ENCODE data around the gene RALB.

The RALB gene

GRCh38 chr2:120262761-120263428 is 10.2 kb downstream of the RALB start:
- no peaks in the 10 kb centered on the region for H3K36me3 ChIP-seq (ENCODE audit: control insufficient read depth, insufficient read depth, low read length)
- H3K4me3 ChIP-seq (ENCODE audit: low read length): no peak overlapping the region
- H3K4me1 ChIP-seq (ENCODE audit: control insufficient read depth, insufficient read depth, low read length): no peaks in the 10 kb centered on the region
- no peak overlapping the region for H3K27ac ChIP-seq (ENCODE audit: low read depth, low read length)
- H3K9ac ChIP-seq (ENCODE audit: low read length): no peak overlapping the region
- no peaks in the 10 kb centered on the region for H3K27me3 ChIP-seq (ENCODE audit: control insufficient read depth, insufficient read depth, low read length)

GRCh38 chr2:120265006-120265405 is 12.4 kb downstream of the RALB start:
- Histone ChIP-seq H3K27me3 (ENCODE audit: control insufficient read depth, insufficient read depth, low read length) (no peaks in the 10 kb centered on the region), H3K4me3 (ENCODE audit: low read length) (no peak overlapping the region), H3K4me1 (ENCODE audit: control insufficient read depth, insufficient read depth, low read length) (no peaks in the 10 kb centered on the region), H3K27ac (ENCODE audit: low read depth, low read length) (no peak overlapping the region), H3K9ac (ENCODE audit: low read length) (no peak overlapping the region), H3K36me3 (ENCODE audit: control insufficient read depth, insufficient read depth, low read length) (peaks cover 2% of the 10 kb centered on the region)

GRCh38 chr2:120267348-120267747 is 14.7 kb downstream of the RALB start:
- H3K27me3 ChIP-seq (ENCODE audit: control insufficient read depth, insufficient read depth, low read length): no peaks in the 10 kb centered on the region
- no peak overlapping the region for H3K4me3 ChIP-seq (ENCODE audit: low read length)
- H3K9ac ChIP-seq (ENCODE audit: low read length): no peak overlapping the region
- H3K27ac ChIP-seq (ENCODE audit: low read depth, low read length): no peak overlapping the region
- H3K36me3 ChIP-seq (ENCODE audit: control insufficient read depth, insufficient read depth, low read length): peaks cover 2% of the 10 kb centered on the region
- H3K4me1 ChIP-seq (ENCODE audit: control insufficient read depth, insufficient read depth, low read length): no peaks in the 10 kb centered on the region

GRCh38 chr2:120269076-120269744 is 16.6 kb downstream of the RALB start:
- Histone ChIP-seq H3K9ac (ENCODE audit: low read length) (no peak overlapping the region), H3K4me1 (ENCODE audit: control insufficient read depth, insufficient read depth, low read length) (no peaks in the 10 kb centered on the region), H3K27me3 (ENCODE audit: control insufficient read depth, insufficient read depth, low read length) (no peaks in the 10 kb centered on the region), H3K27ac (ENCODE audit: low read depth, low read length) (no peak overlapping the region), H3K36me3 (ENCODE audit: control insufficient read depth, insufficient read depth, low read length) (peaks cover 2% of the 10 kb centered on the region), H3K4me3 (ENCODE audit: low read length) (no peak overlapping the region)

GRCh38 chr2:120269816-120270215 is 17.2 kb downstream of the RALB start:
- H3K4me1 ChIP-seq (ENCODE audit: control insufficient read depth, insufficient read depth, low read length): no peaks in the 10 kb centered on the region
- no peak overlapping the region for H3K9ac ChIP-seq (ENCODE audit: low read length)
- H3K36me3 ChIP-seq (ENCODE audit: control insufficient read depth, insufficient read depth, low read length): peaks cover 2% of the 10 kb centered on the region
- no peaks in the 10 kb centered on the region for H3K27me3 ChIP-seq (ENCODE audit: control insufficient read depth, insufficient read depth, low read length)
- H3K27ac ChIP-seq (ENCODE audit: low read depth, low read length): no peak overlapping the region
- H3K4me3 ChIP-seq (ENCODE audit: low read length): no peak overlapping the region

GRCh38 chr2:120271711-120272379 is 19.2 kb downstream of the RALB start:
- Histone ChIP-seq H3K4me1 (ENCODE audit: control insufficient read depth, insufficient read depth, low read length) (no peaks in the 10 kb centered on the region), H3K9ac (ENCODE audit: low read length) (no peak overlapping the region), H3K4me3 (ENCODE audit: low read length) (no peak overlapping the region), H3K36me3 (ENCODE audit: control insufficient read depth, insufficient read depth, low read length) (peaks cover 2% of the 10 kb centered on the region), H3K27ac (ENCODE audit: low read depth, low read length) (no peak overlapping the region), H3K27me3 (ENCODE audit: control insufficient read depth, insufficient read depth, low read length) (no peaks in the 10 kb centered on the region)

- Histone ChIP-seq H3K4me1 (ENCODE audit: control insufficient read depth, insufficient read depth, low read length) (no peaks in the 10 kb centered on the region), H3K9ac (ENCODE audit: low read length) (no peak overlapping the region), H3K27ac (ENCODE audit: low read depth, low read length) (no peak overlapping the region), H3K27me3 (ENCODE audit: control insufficient read depth, insufficient read depth, low read length) (no peaks in the 10 kb centered on the region), H3K4me3 (ENCODE audit: low read length) (no peak overlapping the region), H3K36me3 (ENCODE audit: control insufficient read depth, insufficient read depth, low read length) (peaks cover 2% of the 10 kb centered on the region)
Measured at GRCh38 chr2:120272763-120273481, 20.3 kb downstream of the RALB start.

GRCh38 chr2:120275617-120276400 is 23.2 kb downstream of the RALB start:
- H3K36me3 ChIP-seq (ENCODE audit: control insufficient read depth, insufficient read depth, low read length): peaks cover 13% of the 10 kb centered on the region
- H3K4me1 ChIP-seq (ENCODE audit: control insufficient read depth, insufficient read depth, low read length): no peaks in the 10 kb centered on the region
- H3K27ac ChIP-seq (ENCODE audit: low read depth, low read length): no peak overlapping the region
- H3K27me3 ChIP-seq (ENCODE audit: control insufficient read depth, insufficient read depth, low read length): no peaks in the 10 kb centered on the region
- no peak overlapping the region for H3K4me3 ChIP-seq (ENCODE audit: low read length)
- no peak overlapping the region for H3K9ac ChIP-seq (ENCODE audit: low read length)

GRCh38 chr2:120277505-120278205 is 25.0 kb downstream of the RALB start:
- Histone ChIP-seq H3K4me1 (ENCODE audit: control insufficient read depth, insufficient read depth, low read length) (no peaks in the 10 kb centered on the region), H3K27ac (ENCODE audit: low read depth, low read length) (no peak overlapping the region), H3K4me3 (ENCODE audit: low read length) (no peak overlapping the region)

GRCh38 chr2:120278901-120279300 is 26.2 kb downstream of the RALB start:
- H3K4me3 ChIP-seq (ENCODE audit: low read length): no peak overlapping the region
- H3K27ac ChIP-seq (ENCODE audit: low read depth, low read length): no peak overlapping the region

More at GRCh38 chr2:120277505-120278205, 25.0 kb downstream of the RALB start:
- no peaks in the 10 kb centered on the region for H3K27me3 ChIP-seq (ENCODE audit: control insufficient read depth, insufficient read depth, low read length)
- H3K36me3 ChIP-seq (ENCODE audit: control insufficient read depth, insufficient read depth, low read length): peaks cover 13% of the 10 kb centered on the region
- no peak overlapping the region for H3K9ac ChIP-seq (ENCODE audit: low read length)

GRCh38 chr2:120279708-120280107 is 27.1 kb downstream of the RALB start:
- H3K36me3 ChIP-seq (ENCODE audit: control insufficient read depth, insufficient read depth, low read length): peaks cover 15% of the 10 kb centered on the region
- no peak overlapping the region for H3K27ac ChIP-seq (ENCODE audit: low read depth, low read length)
- H3K27me3 ChIP-seq (ENCODE audit: control insufficient read depth, insufficient read depth, low read length): no peaks in the 10 kb centered on the region
- H3K4me3 ChIP-seq (ENCODE audit: low read length): no peak overlapping the region
- no peaks in the 10 kb centered on the region for H3K4me1 ChIP-seq (ENCODE audit: control insufficient read depth, insufficient read depth, low read length)
- no peak overlapping the region for H3K9ac ChIP-seq (ENCODE audit: low read length)

More at GRCh38 chr2:120278901-120279300, 26.2 kb downstream of the RALB start:
- H3K27me3 ChIP-seq (ENCODE audit: control insufficient read depth, insufficient read depth, low read length): no peaks in the 10 kb centered on the region
- H3K9ac ChIP-seq (ENCODE audit: low read length): no peak overlapping the region
- H3K36me3 ChIP-seq (ENCODE audit: control insufficient read depth, insufficient read depth, low read length): peaks cover 15% of the 10 kb centered on the region
- H3K4me1 ChIP-seq (ENCODE audit: control insufficient read depth, insufficient read depth, low read length): no peaks in the 10 kb centered on the region
